ENCODE results near the gene LRRC3B. TPM values are rescaled to one million over a fixed set of nuclear protein-coding genes. Genes with fewer than 3 reads are reported as not detected.
A peak's percentile ranks its signal among the peaks of the same experiment; 100 is the strongest.
"Not testable (repeated sequence)": the region's sequence is repeated elsewhere in the genome, so short reads cannot be mapped to it uniquely, and the experiment has no call there.

Gene LRRC3B
- total RNA-seq, 1 experiment from 2014 or later, result not detected

GRCh38 chr3:26592451-26592850 lies 30.1 kb upstream of the LRRC3B start:
- CTCF ChIA-PET, result no interaction called here

GRCh38 chr3:26596335-26596734 lies 26.2 kb upstream of the LRRC3B start:
- CTCF ChIA-PET, result no interaction called here
- Mint-ChIP-seq H3K36me3 (ENCODE audit: insufficient read depth, unreplicated experiment) (no peaks in the 10 kb centered on the region), H3K4me1 (ENCODE audit: low read depth, unreplicated experiment) (no peaks in the 10 kb centered on the region), H3K27me3 (ENCODE audit: unreplicated experiment) (peaks cover 72% of the 10 kb centered on the region), H3K4me3 (ENCODE audit: low read depth, unreplicated experiment) (no peak overlapping the region), H3K27ac (ENCODE audit: unreplicated experiment) (no peak overlapping the region), H3K9me3 (ENCODE audit: low read depth, unreplicated experiment) (no peaks in the 10 kb centered on the region)
- DNase-seq, result no peak
- BruUV-seq (replicated peaks), result no TSS peak
- TF ChIP-seq CTCF (IDR thresholded peaks at IDR 0.05; ENCODE audit: unreplicated experiment), result no peak
- intact Hi-C loops (cut with micrococcal nuclease; ENCODE audit: unreplicated experiment), result no loop called here

More at GRCh38 chr3:26592451-26592850, 30.1 kb upstream of the LRRC3B start:
- H3K27me3 Mint-ChIP-seq (ENCODE audit: unreplicated experiment), result peaks cover 72% of the 10 kb centered on the region
- no TSS peak for BruUV-seq (replicated peaks)
- H3K36me3 Mint-ChIP-seq (ENCODE audit: insufficient read depth, unreplicated experiment), result no peaks in the 10 kb centered on the region
- no peak for DNase-seq
- no peak overlapping the region for H3K4me3 Mint-ChIP-seq (ENCODE audit: low read depth, unreplicated experiment)
- intact Hi-C loops (cut with micrococcal nuclease; ENCODE audit: unreplicated experiment), result no loop called here
- TF ChIP-seq CTCF (IDR thresholded peaks at IDR 0.05; ENCODE audit: unreplicated experiment), result no peak
- peaks cover 13% of the 10 kb centered on the region for H3K4me1 Mint-ChIP-seq (ENCODE audit: low read depth, unreplicated experiment)
- peak overlapping the region; percentile 53 for H3K27ac Mint-ChIP-seq (ENCODE audit: unreplicated experiment)
- peaks cover 9% of the 10 kb centered on the region for H3K9me3 Mint-ChIP-seq (ENCODE audit: low read depth, unreplicated experiment)

- H3K27ac Mint-ChIP-seq (ENCODE audit: unreplicated experiment); BruUV-seq (replicated peaks); H3K36me3 Mint-ChIP-seq (ENCODE audit: insufficient read depth, unreplicated experiment); H3K4me3 Mint-ChIP-seq (ENCODE audit: low read depth, unreplicated experiment); DNase-seq; H3K4me1 Mint-ChIP-seq (ENCODE audit: low read depth, unreplicated experiment); intact Hi-C loops (cut with micrococcal nuclease; ENCODE audit: unreplicated experiment); CTCF ChIA-PET: not testable (repeated sequence)
- Mint-ChIP-seq H3K9me3 (ENCODE audit: low read depth, unreplicated experiment) (peaks cover 11% of the 10 kb centered on the region), H3K27me3 (ENCODE audit: unreplicated experiment) (peaks cover 20% of the 10 kb centered on the region)
Measured at GRCh38 chr3:26603311-26603710, 19.3 kb upstream of the LRRC3B start.

GRCh38 chr3:26603771-26604170 lies 18.8 kb upstream of the LRRC3B start:
- intact Hi-C loops (cut with micrococcal nuclease; ENCODE audit: unreplicated experiment); H3K27ac Mint-ChIP-seq (ENCODE audit: unreplicated experiment); BruUV-seq (replicated peaks); H3K4me3 Mint-ChIP-seq (ENCODE audit: low read depth, unreplicated experiment); DNase-seq; H3K4me1 Mint-ChIP-seq (ENCODE audit: low read depth, unreplicated experiment); H3K36me3 Mint-ChIP-seq (ENCODE audit: insufficient read depth, unreplicated experiment); CTCF ChIA-PET: not testable (repeated sequence)
- Mint-ChIP-seq H3K27me3 (ENCODE audit: unreplicated experiment) (peaks cover 16% of the 10 kb centered on the region), H3K9me3 (ENCODE audit: low read depth, unreplicated experiment) (peaks cover 13% of the 10 kb centered on the region)

DNA sequence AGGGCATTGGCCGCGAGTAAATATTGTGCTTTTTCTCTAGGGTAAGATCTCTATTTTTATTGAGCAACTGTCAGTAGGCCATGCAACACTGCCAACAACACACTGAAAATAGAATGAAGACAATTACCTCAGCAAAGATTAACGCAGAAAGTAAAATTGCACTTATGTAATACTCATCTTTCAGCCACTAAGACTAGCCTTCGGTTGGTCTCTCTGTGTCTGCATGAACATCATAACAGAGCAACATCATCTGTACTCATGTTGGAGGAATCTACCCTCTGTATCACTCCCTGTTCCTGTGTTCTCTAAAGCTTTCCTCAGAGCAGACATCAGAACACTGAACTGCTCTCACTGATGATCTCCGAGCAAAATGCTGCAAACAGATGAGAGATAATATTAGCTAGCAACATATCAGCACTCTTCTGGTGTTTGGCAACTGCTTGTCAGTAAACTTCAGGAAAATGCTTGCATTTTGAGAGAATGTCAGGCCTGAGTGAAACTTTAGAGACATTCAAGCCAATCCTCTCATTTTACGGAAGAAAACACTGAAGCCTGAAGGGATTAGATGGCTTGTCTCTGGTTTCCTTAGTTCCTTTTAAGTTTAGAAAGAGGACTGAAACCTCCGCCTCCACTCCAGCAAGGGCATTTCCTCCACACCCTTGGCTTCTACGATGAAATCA lies 8.4 kb upstream of the LRRC3B start:
- no peak for DNase-seq
- peaks cover 3% of the 10 kb centered on the region for H3K9me3 Mint-ChIP-seq (ENCODE audit: low read depth, unreplicated experiment)
- no peak for TF ChIP-seq CTCF (IDR thresholded peaks at IDR 0.05; ENCODE audit: unreplicated experiment)
- intact Hi-C loops (cut with micrococcal nuclease; ENCODE audit: unreplicated experiment), result no loop called here
- no peaks in the 10 kb centered on the region for H3K4me1 Mint-ChIP-seq (ENCODE audit: low read depth, unreplicated experiment)
- CTCF ChIA-PET, result interaction anchor here (0.6 kb wide), 1 partner anchor 14 kb away, joined by 4 read pairs; no protein-coding TSS in a partner anchor
- BruUV-seq (replicated peaks), result no TSS peak
- peaks cover 28% of the 10 kb centered on the region for H3K27me3 Mint-ChIP-seq (ENCODE audit: unreplicated experiment)
- no peaks in the 10 kb centered on the region for H3K36me3 Mint-ChIP-seq (ENCODE audit: insufficient read depth, unreplicated experiment)
- H3K4me3 Mint-ChIP-seq (ENCODE audit: low read depth, unreplicated experiment), result no peak overlapping the region
- H3K27ac Mint-ChIP-seq (ENCODE audit: unreplicated experiment), result no peak overlapping the region

Data from Calu3 (cell line).